A204.1 (cell line): ENCODE measurements around the gene LAMB4.

Source experiments
- FAIRE-seq: peaks from 2 replicates; lab custom pipeline; 2012; peaks lifted over from hg19 to GRCh38; lab: Jason Lieb, UNC

The LAMB4 gene

GRCh38 chr7:108140671-108141070 lies 10.5 kb upstream of the LAMB4 start:
- FAIRE-seq = no peak

- FAIRE-seq = no peak
These were observed 8.8 kb upstream of the LAMB4 start for GRCh38 chr7:108138911-108139310.

DNA sequence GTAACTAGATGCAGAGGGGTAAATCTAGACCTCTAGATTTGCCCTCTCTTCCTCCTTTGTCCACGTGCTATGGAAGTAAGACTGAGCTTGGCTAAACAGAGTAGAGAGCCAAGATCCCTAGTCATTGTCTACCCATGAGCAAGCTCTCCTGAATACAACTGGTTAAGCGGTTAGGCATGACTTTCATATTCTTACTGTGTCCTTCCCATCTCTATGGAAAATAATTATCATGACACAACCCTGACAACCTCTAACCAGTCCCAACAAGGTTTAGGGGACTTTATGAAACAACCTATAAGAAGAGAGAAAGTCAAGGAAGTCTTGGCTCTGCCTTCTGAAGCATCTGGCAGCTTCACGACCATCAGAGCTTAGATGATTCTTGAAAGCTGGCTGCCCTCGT lies 7.8 kb upstream of the LAMB4 start:
- no peak for FAIRE-seq

DNA sequence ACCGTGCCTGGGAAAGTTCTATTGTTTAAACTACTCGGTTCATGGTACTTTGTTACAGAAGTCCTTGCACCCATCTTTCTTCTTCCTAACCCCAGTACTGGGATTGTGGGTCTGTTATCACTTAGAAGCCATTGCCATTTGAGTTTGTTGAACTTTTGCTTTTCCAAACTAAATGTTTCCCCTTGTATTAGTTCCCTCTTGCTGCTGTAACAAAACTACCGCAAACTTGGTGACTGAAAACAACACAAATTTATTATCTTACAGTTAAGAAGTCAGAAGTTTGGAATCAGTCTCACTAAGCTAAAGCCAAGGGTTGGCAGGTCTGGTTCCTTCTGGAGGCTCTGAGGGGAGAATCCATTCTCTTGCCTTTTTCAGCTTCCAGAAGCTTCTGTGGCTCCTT lies 6.9 kb upstream of the LAMB4 start:
- no peak for FAIRE-seq

- FAIRE-seq = no peak
These were observed 6.1 kb upstream of the LAMB4 start for GRCh38 chr7:108136191-108136688.

DNA sequence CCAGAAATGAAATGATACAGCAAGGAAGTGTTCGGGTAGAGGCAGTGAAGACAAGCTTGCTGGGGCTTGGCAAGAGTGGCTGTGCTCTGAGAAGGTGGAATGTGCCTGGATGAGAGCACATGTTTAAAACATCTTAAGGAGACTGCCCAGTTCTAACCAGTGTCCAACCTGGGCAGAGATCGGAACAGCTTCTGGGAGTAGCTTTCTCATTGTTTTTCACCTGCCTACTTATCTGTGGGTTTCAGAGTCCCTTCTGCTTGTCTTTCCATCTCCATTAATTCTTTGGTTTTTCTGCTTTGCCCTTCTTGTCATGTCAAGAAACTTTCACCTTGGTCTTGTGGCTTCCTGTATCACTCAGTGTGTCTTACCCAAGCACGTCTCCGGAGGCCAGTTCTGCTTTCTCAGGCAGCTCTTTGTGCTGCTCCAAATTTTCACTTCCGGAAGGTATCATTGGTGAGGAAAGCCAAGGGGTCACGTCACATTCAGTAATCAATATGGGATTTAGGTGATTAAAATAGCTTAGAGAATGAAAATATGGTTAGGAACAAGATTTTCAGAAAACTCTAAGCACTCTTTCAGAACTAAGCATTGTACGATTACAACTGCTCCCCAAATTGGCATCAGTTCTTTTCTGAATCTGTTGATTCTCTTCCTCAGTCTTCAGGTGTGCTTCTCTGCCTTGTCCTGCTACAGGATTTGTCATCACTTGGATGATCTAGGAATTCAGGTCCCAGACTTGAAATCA lies 5.5 kb upstream of the LAMB4 start:
- FAIRE-seq = no peak

GRCh38 chr7:108134486-108134885 lies 4.3 kb upstream of the LAMB4 start:
- FAIRE-seq = no peak

DNA sequence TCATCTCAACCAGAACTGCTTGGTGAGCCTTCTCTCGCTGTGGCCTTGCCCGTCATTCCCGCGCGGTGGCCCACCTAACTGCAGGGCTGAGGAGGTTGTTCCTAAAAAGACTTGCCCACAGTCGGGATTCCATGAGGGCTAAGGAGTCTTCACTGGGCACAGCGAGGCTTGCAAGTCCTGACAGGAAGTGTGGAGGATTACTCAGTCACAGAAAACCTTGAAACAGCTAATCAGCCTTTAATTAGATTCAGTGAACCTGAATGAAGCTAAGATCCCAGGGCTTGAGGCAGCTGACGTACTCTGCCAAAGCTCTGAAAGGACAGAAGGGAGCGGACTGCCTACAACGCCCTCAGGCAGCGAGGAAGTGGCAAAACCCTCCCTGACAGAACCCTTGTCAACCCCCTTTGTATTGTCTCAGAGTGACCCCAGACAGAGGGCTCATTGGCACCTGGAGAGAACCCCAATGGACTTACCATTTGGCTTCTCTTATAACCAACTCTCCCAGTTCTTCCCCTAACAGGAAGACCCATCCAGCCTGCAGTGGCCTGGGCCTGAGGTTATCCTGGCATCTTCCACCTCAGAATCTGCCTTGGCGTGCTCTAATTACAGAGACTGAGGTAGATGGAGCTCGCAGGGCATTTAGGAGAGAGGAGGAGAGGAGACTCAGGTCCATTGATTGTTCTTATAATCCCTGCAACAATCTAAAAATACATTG lies 2.5 kb upstream of the LAMB4 start:
- no peak for FAIRE-seq

GRCh38 chr7:108129018-108129965 lies 869 bp downstream of the LAMB4 start:
- FAIRE-seq = no peak

DNA sequence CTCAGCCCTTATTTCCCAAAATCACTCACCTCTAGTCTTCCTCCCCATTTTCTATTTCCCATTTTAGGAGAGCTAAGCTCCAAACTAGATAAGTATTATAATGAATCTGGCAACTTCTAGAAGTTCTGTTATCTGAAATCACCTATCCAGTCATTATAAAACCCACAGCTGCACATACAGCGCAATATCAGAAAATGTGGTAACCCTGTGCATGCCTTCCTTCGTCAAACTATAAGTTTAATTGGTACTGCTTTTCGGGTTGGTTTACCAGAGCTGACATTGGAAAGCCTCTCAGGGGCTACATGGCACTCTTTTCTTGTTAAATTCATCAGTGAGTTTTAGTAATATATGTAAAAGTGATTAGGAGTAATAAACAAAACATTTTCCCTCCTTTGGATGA lies 1.6 kb downstream of the LAMB4 start:
- FAIRE-seq = no peak

DNA sequence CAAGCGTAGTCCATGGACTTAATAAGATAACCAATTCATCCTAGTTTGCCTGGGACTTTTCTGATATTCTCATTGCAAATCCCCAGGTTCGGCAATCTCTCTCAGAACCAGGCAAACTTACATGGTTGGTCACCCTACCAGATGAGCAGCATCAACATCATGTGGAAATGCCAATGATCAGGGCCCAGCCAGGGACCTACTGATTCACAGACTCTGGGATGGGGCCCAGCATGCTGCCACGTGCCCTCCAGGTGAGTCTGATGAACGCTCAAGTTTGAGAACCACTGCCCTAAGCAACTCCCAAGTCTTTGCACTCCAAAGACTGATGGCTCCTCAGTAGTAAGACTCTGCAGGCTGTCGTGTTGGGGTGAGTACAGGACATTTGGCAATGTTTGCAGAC lies 2.7 kb downstream of the LAMB4 start:
- FAIRE-seq = no peak

DNA sequence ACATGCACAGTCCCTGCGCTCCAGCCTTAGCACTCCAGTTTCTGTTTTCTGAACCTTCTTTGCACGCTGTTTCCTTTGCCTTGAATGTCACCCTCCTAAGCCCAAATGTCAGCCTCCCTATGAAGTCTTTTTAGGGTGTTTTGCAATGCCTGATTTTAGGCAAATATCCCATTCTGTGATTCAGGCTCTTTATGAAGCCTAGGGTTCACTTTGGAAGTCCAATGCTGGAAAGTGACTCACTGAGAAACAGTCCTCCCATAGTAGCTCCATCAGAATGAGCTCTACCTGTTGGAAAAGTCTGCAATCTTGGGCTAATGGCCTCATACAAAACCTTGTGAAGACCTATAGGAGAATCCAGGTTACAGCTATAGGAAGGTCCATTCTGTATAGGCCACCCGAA lies 5.3 kb downstream of the LAMB4 start:
- FAIRE-seq = no peak

DNA sequence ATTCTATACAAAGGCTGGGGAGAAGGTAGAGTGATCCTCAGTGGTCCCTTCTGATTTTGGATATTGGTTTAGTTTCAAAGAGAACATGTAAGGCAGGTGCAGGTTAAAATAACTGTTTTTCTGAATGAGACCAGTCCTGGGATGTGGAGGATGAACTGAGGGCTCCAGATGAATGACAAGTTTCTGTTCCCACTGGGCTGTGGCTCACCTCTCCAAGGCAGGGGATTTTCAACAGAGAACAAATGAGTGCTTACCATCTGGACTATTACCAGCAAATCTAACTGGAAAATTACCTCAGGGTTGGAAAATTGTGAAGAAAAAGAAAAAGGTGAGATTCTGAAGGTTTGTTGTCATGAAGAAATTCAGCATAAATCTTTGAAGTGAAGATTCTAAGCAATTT lies 8.0 kb downstream of the LAMB4 start:
- FAIRE-seq = no peak

GRCh38 chr7:108120933-108121332 lies 9.2 kb downstream of the LAMB4 start:
- FAIRE-seq = no peak

DNA sequence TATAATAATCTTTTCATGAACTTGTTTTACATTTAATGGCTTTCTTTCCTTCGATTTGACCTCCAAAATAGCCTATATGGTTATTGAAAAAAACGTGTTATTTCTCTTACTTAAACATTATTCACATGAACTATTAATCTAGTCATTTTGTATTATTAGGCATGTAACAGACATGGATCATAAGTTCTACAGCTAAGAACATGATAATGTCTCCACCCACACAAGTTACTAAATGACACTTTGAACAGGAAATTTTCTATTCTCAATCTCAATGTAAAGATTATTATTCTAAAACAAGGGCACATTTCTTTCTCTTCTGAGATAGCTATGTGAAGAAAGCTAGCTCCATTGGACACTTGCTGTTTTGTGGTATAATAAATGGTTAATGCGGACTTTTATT lies 10.0 kb downstream of the LAMB4 start:
- FAIRE-seq = no peak

GRCh38 chr7:108118959-108119358 lies 11.2 kb downstream of the LAMB4 start:
- no peak for FAIRE-seq

GRCh38 chr7:108114117-108114841 lies 15.9 kb downstream of the LAMB4 start:
- no peak for FAIRE-seq

DNA sequence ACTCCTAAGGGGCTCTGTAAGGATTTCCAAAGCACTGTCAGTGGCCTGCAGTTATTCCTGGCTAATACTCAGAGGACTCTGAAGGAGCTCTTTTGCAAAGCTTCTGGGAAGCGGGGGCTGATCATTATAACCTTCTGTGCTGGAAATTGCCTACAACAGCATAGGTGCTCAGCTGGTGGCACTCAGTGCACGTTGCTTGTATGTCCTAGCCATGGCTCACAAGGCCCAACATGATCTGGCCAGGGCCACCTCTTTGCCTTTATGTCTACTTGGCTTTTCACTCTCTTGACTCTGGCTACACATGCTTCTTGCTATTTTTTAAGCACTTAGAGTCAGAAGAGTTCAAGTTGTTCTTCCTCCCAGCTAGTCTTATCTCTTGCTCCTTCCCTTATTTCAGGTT lies 17.5 kb downstream of the LAMB4 start:
- FAIRE-seq = no peak

DNA sequence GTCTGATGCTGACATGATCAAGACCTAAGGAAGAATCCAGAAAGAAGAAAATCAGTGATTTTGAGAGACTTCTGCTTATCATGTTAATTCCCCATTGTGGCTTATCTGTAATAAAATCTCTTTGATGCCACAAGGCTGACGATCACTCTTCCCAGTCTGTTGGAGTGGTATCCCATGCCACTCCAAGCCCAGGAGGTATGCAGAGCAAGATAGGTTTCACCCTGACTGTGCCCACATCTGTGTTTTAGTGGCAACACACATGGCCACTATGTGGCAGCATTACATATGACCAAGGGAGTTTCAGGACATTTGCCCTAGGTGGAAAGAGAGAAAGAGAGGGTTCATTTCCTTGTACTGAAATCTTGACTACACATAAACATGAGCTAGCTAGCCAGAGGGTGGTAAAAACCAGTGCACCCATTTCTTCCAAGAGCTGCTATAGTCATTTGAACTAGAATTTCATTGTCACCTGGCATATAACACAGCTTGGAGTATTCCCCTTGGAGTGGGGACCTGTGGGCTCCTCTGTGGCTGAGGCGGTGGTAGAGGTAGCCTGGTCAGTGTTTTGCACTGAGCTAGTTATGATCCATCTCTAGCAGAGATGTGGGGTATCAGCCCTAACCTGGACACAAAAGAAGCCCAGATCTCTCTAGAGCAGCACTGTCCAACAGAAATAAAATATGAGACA lies 20.8 kb downstream of the LAMB4 start:
- FAIRE-seq = no peak

DNA sequence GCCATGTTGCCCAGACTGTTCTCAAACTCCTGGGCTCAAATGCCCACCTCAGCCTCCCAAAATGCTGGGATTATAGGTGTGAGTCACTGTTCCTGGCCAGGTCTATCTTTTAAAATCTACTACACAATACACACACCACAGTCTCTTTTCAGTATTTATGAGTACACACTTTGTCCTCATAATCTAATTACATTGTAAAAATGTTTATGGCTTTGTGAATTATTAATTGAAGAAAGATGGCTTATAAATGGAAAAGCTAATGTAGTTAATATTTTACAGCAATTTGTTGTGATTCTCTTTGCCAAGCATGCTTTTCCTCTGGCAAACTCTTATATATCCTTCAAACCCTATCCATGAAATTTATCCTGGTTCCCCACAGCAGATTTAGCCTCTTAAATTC lies 22.0 kb downstream of the LAMB4 start:
- FAIRE-seq = no peak

- FAIRE-seq = no peak
These were observed 25.8 kb downstream of the LAMB4 start for GRCh38 chr7:108104324-108104723.
